ENCODE results near the gene LUZP4.

The LUZP4 gene

DNA sequence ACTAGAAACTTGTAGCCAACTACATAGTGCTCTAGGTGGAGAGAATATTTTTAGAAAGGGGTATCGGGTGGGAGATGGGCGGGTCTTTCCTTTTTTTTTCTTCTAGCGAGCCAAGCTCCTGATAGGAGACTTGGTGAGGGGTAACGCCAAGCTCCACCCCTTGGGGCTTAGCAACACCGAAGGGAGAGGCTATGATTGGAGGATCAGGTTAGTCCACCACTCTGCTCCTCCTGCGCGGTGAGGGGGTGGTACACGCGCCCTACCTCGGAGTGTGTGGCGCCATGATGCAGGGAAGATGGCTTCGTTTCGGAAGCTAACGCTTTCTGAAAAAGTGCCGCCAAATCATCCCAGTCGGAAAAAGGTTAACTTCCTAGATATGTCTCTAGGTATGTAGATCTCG lies at the start of gene LUZP4:
LUZP4 (plus strand) TSS at position 251 of the 400 bp plus-strand sequence; CDS start at position 296, 45 bp downstream.
- Histone ChIP-seq H4K20me1 (ENCODE audit: control insufficient read depth, insufficient read depth, low read depth, low read length) (no peaks in the 10 kb centered on the region), H3K4me1 (ENCODE audit: control insufficient read depth, low read length) (no peaks in the 10 kb centered on the region), H3K4me3 (ENCODE audit: low read length) (no peak within 1 kb of the TSS), H3K27me3 (ENCODE audit: control insufficient read depth, low read length) (no peaks in the 10 kb centered on the region), H3K4me2 (ENCODE audit: low read length) (no peak within 1 kb of the TSS), H3K27ac (ENCODE audit: low read depth, low read length) (no peak within 1 kb of the TSS), H3K9me3 (ENCODE audit: control insufficient read depth, insufficient read depth, low read length) (no peaks in the 10 kb centered on the region), H3K9me2 (replicated peaks; ENCODE audit: control insufficient read depth, low read length) (no peaks in the 10 kb centered on the region), H3K36me3 (ENCODE audit: control insufficient read depth, low read length) (no peaks in the 10 kb centered on the region), H3F3A (ENCODE audit: control insufficient read depth, insufficient read depth) (no peaks in the 10 kb centered on the region), H3K79me2 (ENCODE audit: control insufficient read depth, low read length) (no peaks in the 10 kb centered on the region)
- TF ChIP-seq, protein P1, sequence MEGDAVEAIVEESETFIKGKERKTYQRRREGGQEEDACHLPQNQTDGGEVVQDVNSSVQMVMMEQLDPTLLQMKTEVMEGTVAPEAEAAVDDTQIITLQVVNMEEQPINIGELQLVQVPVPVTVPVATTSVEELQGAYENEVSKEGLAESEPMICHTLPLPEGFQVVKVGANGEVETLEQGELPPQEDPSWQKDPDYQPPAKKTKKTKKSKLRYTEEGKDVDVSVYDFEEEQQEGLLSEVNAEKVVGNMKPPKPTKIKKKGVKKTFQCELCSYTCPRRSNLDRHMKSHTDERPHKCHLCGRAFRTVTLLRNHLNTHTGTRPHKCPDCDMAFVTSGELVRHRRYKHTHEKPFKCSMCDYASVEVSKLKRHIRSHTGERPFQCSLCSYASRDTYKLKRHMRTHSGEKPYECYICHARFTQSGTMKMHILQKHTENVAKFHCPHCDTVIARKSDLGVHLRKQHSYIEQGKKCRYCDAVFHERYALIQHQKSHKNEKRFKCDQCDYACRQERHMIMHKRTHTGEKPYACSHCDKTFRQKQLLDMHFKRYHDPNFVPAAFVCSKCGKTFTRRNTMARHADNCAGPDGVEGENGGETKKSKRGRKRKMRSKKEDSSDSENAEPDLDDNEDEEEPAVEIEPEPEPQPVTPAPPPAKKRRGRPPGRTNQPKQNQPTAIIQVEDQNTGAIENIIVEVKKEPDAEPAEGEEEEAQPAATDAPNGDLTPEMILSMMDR (IDR thresholded peaks at IDR 0.05; ENCODE audit: low read depth, low read length, poor library complexity, severe bottlenecking), result no peak
- TF ChIP-seq EZH2phosphoT487 (IDR thresholded peaks at IDR 0.05; ENCODE audit: borderline replicate concordance, low read length), result no peak

GRCh38 chrX:115251458-115252233 lies 37.9 kb upstream of the LUZP4 start:
- Histone ChIP-seq H3K27me3 (ENCODE audit: control insufficient read depth, low read length) (no peaks in the 10 kb centered on the region), H3K4me2 (ENCODE audit: low read length) (no peak overlapping the region), H3F3A (ENCODE audit: control insufficient read depth, insufficient read depth) (no peaks in the 10 kb centered on the region), H3K4me3 (ENCODE audit: low read length) (no peak overlapping the region), H3K9me2 (replicated peaks; ENCODE audit: control insufficient read depth, low read length) (no peaks in the 10 kb centered on the region), H3K4me1 (ENCODE audit: control insufficient read depth, low read length) (no peaks in the 10 kb centered on the region), H3K27ac (ENCODE audit: low read depth, low read length) (no peak overlapping the region), H3K79me2 (ENCODE audit: control insufficient read depth, low read length) (no peaks in the 10 kb centered on the region), H3K36me3 (ENCODE audit: control insufficient read depth, low read length) (no peaks in the 10 kb centered on the region), H4K20me1 (ENCODE audit: control insufficient read depth, insufficient read depth, low read depth, low read length) (no peaks in the 10 kb centered on the region), H3K9me3 (ENCODE audit: control insufficient read depth, insufficient read depth, low read length) (no peaks in the 10 kb centered on the region)
- no peak for TF ChIP-seq EZH2phosphoT487 (IDR thresholded peaks at IDR 0.05; ENCODE audit: borderline replicate concordance, low read length)
- TF ChIP-seq, protein P1 (IDR thresholded peaks at IDR 0.05; ENCODE audit: low read depth, low read length, poor library complexity, severe bottlenecking), result no peak

- H3K9me3 ChIP-seq (ENCODE audit: control insufficient read depth, insufficient read depth, low read length), result no peaks in the 10 kb centered on the region
- H3K79me2 ChIP-seq (ENCODE audit: control insufficient read depth, low read length), result no peaks in the 10 kb centered on the region
- no peaks in the 10 kb centered on the region for H4K20me1 ChIP-seq (ENCODE audit: control insufficient read depth, insufficient read depth, low read depth, low read length)
- no peaks in the 10 kb centered on the region for H3K4me1 ChIP-seq (ENCODE audit: control insufficient read depth, low read length)
- no peaks in the 10 kb centered on the region for H3F3A ChIP-seq (ENCODE audit: control insufficient read depth, insufficient read depth)
- no peak overlapping the region for H3K4me2 ChIP-seq (ENCODE audit: low read length)
- H3K27ac ChIP-seq (ENCODE audit: low read depth, low read length), result no peak overlapping the region
- no peak overlapping the region for H3K4me3 ChIP-seq (ENCODE audit: low read length)
- no peaks in the 10 kb centered on the region for H3K9me2 ChIP-seq (replicated peaks; ENCODE audit: control insufficient read depth, low read length)
- H3K27me3 ChIP-seq (ENCODE audit: control insufficient read depth, low read length), result no peaks in the 10 kb centered on the region
- no peaks in the 10 kb centered on the region for H3K36me3 ChIP-seq (ENCODE audit: control insufficient read depth, low read length)
- TF ChIP-seq, protein P1 (IDR thresholded peaks at IDR 0.05; ENCODE audit: low read depth, low read length, poor library complexity, severe bottlenecking), result no peak
- no peak for TF ChIP-seq EZH2phosphoT487 (IDR thresholded peaks at IDR 0.05; ENCODE audit: borderline replicate concordance, low read length)
Measured at GRCh38 chrX:115255003-115255402, 34.5 kb upstream of the LUZP4 start.
